ENCODE data around the gene RPL35. TPM values are rescaled to one million over a fixed set of nuclear protein-coding genes. Genes with fewer than 3 reads are reported as not detected.

The RPL35 gene
- total and polyA plus RNA-seq, 3 experiments from 2014 or later = 1,829 to 2,058 (median 2,023) TPM

GRCh38 chr9:124875501-124875900 lies 13.7 kb upstream of the RPL35 start:
- no peak for DNase-seq
- Mint-ChIP-seq H3K27me3 (no peaks in the 10 kb centered on the region), H3K36me3 (peaks cover 6 to 85% (median 26%) of the 10 kb centered on the region in 3 donors), H3K9me3 (no peaks in the 10 kb centered on the region), H3K4me1 (peaks cover 50 to 67% (median 50%) of the 10 kb centered on the region in 3 donors), H3K4me3 (no peak overlapping the region), H3K27ac (peak overlapping the region in 6 of 8 donors; percentile 24 to 91 (median 73))
- Histone ChIP-seq H3K9me3 (ENCODE audit: low read length) (no peaks in the 10 kb centered on the region), H3K4me3 (ENCODE audit: low read length) (no peak overlapping the region), H3K36me3 (ENCODE audit: insufficient read depth, low read length) (peaks cover 58% of the 10 kb centered on the region), H3K27ac (ENCODE audit: low read depth, low read length) (no peak overlapping the region), H3K27me3 (ENCODE audit: insufficient read depth, low read length, poor library complexity, severe bottlenecking) (no peaks in the 10 kb centered on the region), H3K4me1 (ENCODE audit: insufficient read depth, low read length) (peaks cover 43% of the 10 kb centered on the region)
- ChIA-PET CTCF (interaction anchor here (1.1 to 4.3 kb wide), 3 partner anchors 16 to 103 kb away, joined by 3 to 18 read pairs (median 3); partner anchors contain the start of gene WDR38), POLR2A (interaction anchor here (1.0 kb wide), 1 partner anchor 13 kb away, joined by 3 read pairs; the partner anchor contains the start of gene ARPC5L)

DNA sequence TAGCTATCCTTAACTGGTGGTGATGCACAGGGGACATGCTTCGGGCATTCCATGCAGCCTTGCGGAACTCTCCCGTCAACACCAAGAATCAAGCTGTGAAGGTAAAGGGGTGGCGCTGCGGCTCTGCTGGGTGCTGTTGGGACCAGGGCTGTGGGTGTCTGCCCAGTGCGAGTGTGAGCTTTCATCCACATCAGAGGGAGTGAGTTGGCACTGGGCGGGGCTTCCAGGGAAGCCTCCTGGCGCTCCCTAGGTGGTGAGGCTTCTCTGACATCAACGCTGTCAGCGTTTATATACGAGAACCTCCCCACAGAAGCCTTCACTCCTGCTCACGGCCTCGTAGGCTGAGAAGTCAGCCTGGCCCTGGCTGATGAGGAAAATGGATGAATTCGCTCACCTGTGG lies 11.9 kb upstream of the RPL35 start:
- Histone ChIP-seq H3K9me3 (ENCODE audit: low read length) (no peaks in the 10 kb centered on the region), H3K4me1 (ENCODE audit: insufficient read depth, low read length) (peaks cover 46% of the 10 kb centered on the region), H3K27me3 (ENCODE audit: insufficient read depth, low read length, poor library complexity, severe bottlenecking) (no peaks in the 10 kb centered on the region), H3K27ac (ENCODE audit: low read depth, low read length) (peak overlapping the region; percentile 12), H3K4me3 (ENCODE audit: low read length) (no peak overlapping the region), H3K36me3 (ENCODE audit: insufficient read depth, low read length) (peaks cover 52% of the 10 kb centered on the region)
- peak overlapping the region; percentile 88 to 99 (median 96) for H3K27ac Mint-ChIP-seq
- CTCF ChIA-PET = interaction anchor here (0.9 to 4.3 kb wide), 5 partner anchors 11 to 22 kb away, joined by 3 to 18 read pairs (median 4); partner anchors contain the start of gene WDR38
- peak overlapping the region; percentile 45 to 97 (median 91) for H3K4me3 Mint-ChIP-seq
- no peaks in the 10 kb centered on the region for H3K9me3 Mint-ChIP-seq
- DNase-seq = peak in 4 of 5 donors; percentile 50 to 78 (median 56)
- H3K27me3 Mint-ChIP-seq = peaks cover 0 to 1% of the 10 kb centered on the region in 2 donors
- POLR2A ChIA-PET = interaction anchor here (0.6 to 1.7 kb wide), 2 partner anchors 12 to 208 kb away, joined by 3 to 13 read pairs; partner anchors contain the start of genes ARPC5L and RPL35
- peaks cover 6 to 75% (median 22%) of the 10 kb centered on the region in 3 donors for H3K36me3 Mint-ChIP-seq
- peaks cover 56 to 70% (median 56%) of the 10 kb centered on the region in 3 donors for H3K4me1 Mint-ChIP-seq

DNA sequence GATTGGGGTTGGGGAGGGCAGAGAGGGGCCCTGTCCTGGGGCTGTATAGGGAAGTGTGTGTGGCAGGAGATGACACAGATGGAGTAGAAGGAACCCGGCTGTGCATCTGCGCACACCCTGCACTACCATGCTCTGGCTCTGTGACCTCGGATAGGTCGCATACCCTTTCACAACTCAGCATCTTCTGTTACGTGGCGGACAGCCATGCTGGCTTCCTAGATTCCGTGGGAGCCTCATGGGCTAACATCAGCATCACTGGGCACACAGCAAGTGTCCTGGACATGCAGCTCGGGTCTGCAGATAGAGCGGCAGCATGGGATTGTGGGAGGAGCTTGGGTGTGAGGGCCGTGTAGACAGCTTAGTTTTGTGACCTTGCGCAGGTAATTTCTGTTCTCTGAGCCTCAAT lies 9.4 kb upstream of the RPL35 start:
- Mint-ChIP-seq H3K9me3 (no peaks in the 10 kb centered on the region), H3K27me3 (peaks cover 0 to 3% of the 10 kb centered on the region in 2 donors), H3K4me3 (peak overlapping the region; percentile 90 to 98 (median 94)), H3K4me1 (peaks cover 59 to 77% (median 63%) of the 10 kb centered on the region in 3 donors), H3K36me3 (peaks cover 6 to 55% (median 12%) of the 10 kb centered on the region in 3 donors), H3K27ac (peak overlapping the region; percentile 95 to 99 (median 96))
- no peak for DNase-seq
- ChIA-PET CTCF (interaction anchor here (1.2 to 4.3 kb wide), 2 partner anchors 15 to 18 kb away, joined by 4 to 18 read pairs; partner anchors contain the start of gene WDR38), POLR2A (interaction anchor here (3.2 kb wide), 1 partner anchor 10 kb away, joined by 35 read pairs; the partner anchor contains the start of genes ARPC5L and RPL35)
- H3K9me3 ChIP-seq (ENCODE audit: low read length) = no peaks in the 10 kb centered on the region
- H3K4me1 ChIP-seq (ENCODE audit: insufficient read depth, low read length) = peaks cover 56% of the 10 kb centered on the region
- H3K36me3 ChIP-seq (ENCODE audit: insufficient read depth, low read length) = peaks cover 29% of the 10 kb centered on the region
- H3K27me3 ChIP-seq (ENCODE audit: insufficient read depth, low read length, poor library complexity, severe bottlenecking) = no peaks in the 10 kb centered on the region
- H3K4me3 ChIP-seq (ENCODE audit: low read length) = peak overlapping the region; percentile 76
- H3K27ac ChIP-seq (ENCODE audit: low read depth, low read length) = peak overlapping the region; percentile 95

DNA sequence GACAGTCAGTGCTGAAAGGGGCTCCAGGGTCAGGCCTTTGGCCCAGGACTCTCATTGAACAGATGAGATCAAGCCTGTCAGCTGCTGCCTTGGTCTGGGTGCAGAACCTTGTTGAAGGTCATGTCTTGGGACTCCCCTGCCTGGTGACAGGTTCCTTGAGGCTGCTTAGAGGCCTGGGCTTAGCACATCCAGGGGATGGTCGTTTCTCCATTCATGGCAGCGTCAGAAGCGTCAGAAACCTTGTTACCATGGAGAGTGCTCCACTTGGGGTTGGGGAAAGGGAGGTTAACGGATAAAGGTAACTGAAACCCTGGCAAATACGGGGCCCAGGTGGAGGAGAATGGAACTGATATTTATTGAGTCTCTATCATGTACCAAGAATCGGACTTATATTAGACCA lies 9.0 kb upstream of the RPL35 start:
- no peaks in the 10 kb centered on the region for H3K9me3 ChIP-seq (ENCODE audit: low read length)
- no peaks in the 10 kb centered on the region for H3K27me3 ChIP-seq (ENCODE audit: insufficient read depth, low read length, poor library complexity, severe bottlenecking)

GRCh38 chr9:124869986-124870560 lies 8.3 kb upstream of the RPL35 start:
- peaks cover 19% of the 10 kb centered on the region for H3K36me3 ChIP-seq (ENCODE audit: insufficient read depth, low read length)
- peak overlapping the region; percentile 95 for H3K27ac ChIP-seq (ENCODE audit: low read depth, low read length)
- H3K4me1 Mint-ChIP-seq = peaks cover 59 to 68% (median 60%) of the 10 kb centered on the region in 3 donors
- peaks cover 6 to 45% (median 8%) of the 10 kb centered on the region in 3 donors for H3K36me3 Mint-ChIP-seq
- DNase-seq = peak; percentile 67 to 89 (median 75)
- no peaks in the 10 kb centered on the region for H3K9me3 ChIP-seq (ENCODE audit: low read length)
- ChIA-PET CTCF (interaction anchor here (1.5 to 2.4 kb wide), 3 partner anchors 9 to 24 kb away, joined by 4 to 13 read pairs (median 8); partner anchors contain the start of gene WDR38), POLR2A (interaction anchor here (0.7 to 3.2 kb wide), 4 partner anchors 9 to 371 kb away, joined by 3 to 35 read pairs (median 5); partner anchors contain the start of genes ARPC5L, GOLGA1, HSPA5 and RPL35)
- no peaks in the 10 kb centered on the region for H3K27me3 ChIP-seq (ENCODE audit: insufficient read depth, low read length, poor library complexity, severe bottlenecking)
- H3K9me3 Mint-ChIP-seq = no peaks in the 10 kb centered on the region
- peak overlapping the region; percentile 95 to 99 (median 96) for H3K27ac Mint-ChIP-seq
- peak overlapping the region; percentile 90 to 98 (median 94) for H3K4me3 Mint-ChIP-seq
- H3K4me3 ChIP-seq (ENCODE audit: low read length) = peak overlapping the region; percentile 76
- peaks cover 55% of the 10 kb centered on the region for H3K4me1 ChIP-seq (ENCODE audit: insufficient read depth, low read length)
- H3K27me3 Mint-ChIP-seq = peaks cover 0 to 3% of the 10 kb centered on the region in 2 donors

More for the DNA sequence above, 9.0 kb upstream of the RPL35 start:
- Histone ChIP-seq H3K4me3 (ENCODE audit: low read length) (peak overlapping the region; percentile 76), H3K27ac (ENCODE audit: low read depth, low read length) (peak overlapping the region; percentile 95), H3K36me3 (ENCODE audit: insufficient read depth, low read length) (peaks cover 26% of the 10 kb centered on the region), H3K4me1 (ENCODE audit: insufficient read depth, low read length) (peaks cover 56% of the 10 kb centered on the region)
- ChIA-PET POLR2A (interaction anchor here (1.4 to 3.2 kb wide), 3 partner anchors 10 to 371 kb away, joined by 4 to 35 read pairs (median 6); partner anchors contain the start of genes ARPC5L, HSPA5, RPL35 and WDR38), CTCF (interaction anchor here (1.2 to 1.5 kb wide), 2 partner anchors 15 to 23 kb away, joined by 4 read pairs; no protein-coding TSS in a partner anchor)
- DNase-seq = no peak
- Mint-ChIP-seq H3K4me1 (peaks cover 59 to 75% (median 63%) of the 10 kb centered on the region in 3 donors), H3K27me3 (peaks cover 0 to 3% of the 10 kb centered on the region in 2 donors), H3K36me3 (peaks cover 6 to 51% (median 12%) of the 10 kb centered on the region in 3 donors), H3K27ac (peak overlapping the region; percentile 95 to 99 (median 96)), H3K4me3 (peak overlapping the region; percentile 90 to 98 (median 94)), H3K9me3 (no peaks in the 10 kb centered on the region)

DNA sequence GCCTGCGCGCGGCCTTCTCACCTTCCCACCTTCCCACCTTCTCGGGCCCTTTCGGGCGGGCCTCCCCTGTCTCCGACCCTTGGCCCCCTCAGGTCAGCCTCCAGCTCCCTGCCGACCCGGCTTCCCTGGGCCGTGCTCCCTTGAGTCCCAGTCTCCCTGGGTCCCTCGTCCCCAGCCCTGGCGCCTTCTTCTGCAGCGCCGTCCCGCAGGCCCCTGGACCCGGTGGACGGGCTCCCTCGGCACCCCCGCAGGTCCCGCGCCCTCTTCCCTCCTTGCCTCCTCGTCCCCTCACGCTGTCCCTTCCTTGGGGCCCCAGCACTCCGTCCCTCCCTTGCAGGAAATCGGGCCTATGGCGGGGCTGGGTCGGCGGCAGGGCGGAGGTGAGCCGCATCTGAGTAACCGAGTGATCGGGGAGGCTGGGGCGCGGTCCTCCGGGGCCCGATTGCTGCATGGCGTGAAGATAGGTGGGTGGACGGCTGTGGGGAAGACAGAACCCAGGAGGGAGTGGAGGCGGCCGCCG lies 7.8 kb upstream of the RPL35 start:
- DNase-seq = peak in 4 of 5 donors; percentile 39 to 76 (median 45)
- POLR2A ChIA-PET = interaction anchor here (1.4 to 3.2 kb wide), 3 partner anchors 8 to 372 kb away, joined by 4 to 35 read pairs (median 6); partner anchors contain the start of genes ARPC5L, HSPA5, RPL35 and WDR38
- Mint-ChIP-seq H3K36me3 (peaks cover 6 to 39% (median 8%) of the 10 kb centered on the region in 3 donors), H3K4me3 (peak overlapping the region; percentile 90 to 98 (median 94)), H3K27ac (peak overlapping the region; percentile 95 to 99 (median 96)), H3K4me1 (peaks cover 55 to 63% (median 55%) of the 10 kb centered on the region in 3 donors), H3K27me3 (peaks cover 0 to 3% of the 10 kb centered on the region in 2 donors), H3K9me3 (no peaks in the 10 kb centered on the region)
- H3K36me3 ChIP-seq (ENCODE audit: insufficient read depth, low read length) = peaks cover 14% of the 10 kb centered on the region
- H3K9me3 ChIP-seq (ENCODE audit: low read length) = no peaks in the 10 kb centered on the region
- CTCF ChIA-PET = interaction anchor here (1.5 to 2.4 kb wide), 3 partner anchors 9 to 24 kb away, joined by 4 to 13 read pairs (median 8); partner anchors contain the start of gene WDR38
- peak overlapping the region; percentile 76 for H3K4me3 ChIP-seq (ENCODE audit: low read length)
- no peaks in the 10 kb centered on the region for H3K27me3 ChIP-seq (ENCODE audit: insufficient read depth, low read length, poor library complexity, severe bottlenecking)
- peaks cover 51% of the 10 kb centered on the region for H3K4me1 ChIP-seq (ENCODE audit: insufficient read depth, low read length)
- peak overlapping the region; percentile 95 for H3K27ac ChIP-seq (ENCODE audit: low read depth, low read length)

All from CD8-positive, alpha-beta memory T cell (primary cell).